Measurements from ENCODE around the gene SEMA6C.
"Not testable (repeated sequence)": the region's sequence is repeated elsewhere in the genome, so short reads cannot be mapped to it uniquely, and the experiment has no call there.

SEMA6C gene

GRCh38 chr1:151146412-151147131, at the start of gene SEMA6C:
Gene SEMA6C, minus strand, starts transcription at chr1:151146631. Its CDS starts 4,010 bp downstream, at chr1:151142621.
- DNase-seq = peak; percentile 88

- DNase-seq = not testable (repeated sequence)
These were observed 48.6 kb upstream of the SEMA6C start for GRCh38 chr1:151194894-151195594.

GRCh38 chr1:151193856-151194255, 47.4 kb upstream of the SEMA6C start:
- DNase-seq = no peak

GRCh38 chr1:151193304-151193703, 46.9 kb upstream of the SEMA6C start:
- DNase-seq = no peak

- DNase-seq = no peak
These were observed 45.6 kb upstream of the SEMA6C start for GRCh38 chr1:151192047-151192446.

GRCh38 chr1:151189637-151190445, 43.4 kb upstream of the SEMA6C start, which contains the start of gene VPS72:
Gene VPS72, minus strand, starts transcription at chr1:151190197. Its CDS starts 76 bp downstream, at chr1:151190121.
- peak; percentile 88 for DNase-seq

GRCh38 chr1:151188667-151189066, 42.2 kb upstream of the SEMA6C start:
- not testable (repeated sequence) for DNase-seq

GRCh38 chr1:151187205-151187604, 40.8 kb upstream of the SEMA6C start:
- no peak for DNase-seq

- DNase-seq = no peak
These were observed 37.8 kb upstream of the SEMA6C start for GRCh38 chr1:151184211-151184610.

GRCh38 chr1:151176514-151177045, 30.1 kb upstream of the SEMA6C start:
- no peak for DNase-seq

GRCh38 chr1:151175863-151176262, 29.4 kb upstream of the SEMA6C start, which contains the start of gene TMOD4:
Gene TMOD4, minus strand, starts transcription at chr1:151175981. Its CDS starts 1,106 bp downstream, at chr1:151174875.
- no peak for DNase-seq

GRCh38 chr1:151175041-151175741, 28.8 kb upstream of the SEMA6C start:
- no peak for DNase-seq

- no peak for DNase-seq
These were observed 24.8 kb upstream of the SEMA6C start for GRCh38 chr1:151171190-151171589.

- DNase-seq = no peak
These were observed 20.7 kb upstream of the SEMA6C start for GRCh38 chr1:151167116-151167515.

GRCh38 chr1:151166505-151166956, 20.1 kb upstream of the SEMA6C start:
- no peak for DNase-seq

- DNase-seq = peak; percentile 98
These were observed 19.5 kb upstream of the SEMA6C start, which contains the start of the genes LYSMD1 and SCNM1 for GRCh38 chr1:151165738-151166504. Gene LYSMD1, minus strand, starts transcription at chr1:151165902. Its CDS starts 644 bp downstream, at chr1:151165258. Gene SCNM1, plus strand, starts transcription at chr1:151166144. Its CDS starts 9 bp downstream, at chr1:151166153.

GRCh38 chr1:151165281-151165737, 18.9 kb upstream of the SEMA6C start:
- DNase-seq = no peak

- no peak for DNase-seq
These were observed 18.4 kb upstream of the SEMA6C start for GRCh38 chr1:151164732-151165280.

GRCh38 chr1:151159373-151159772, 12.9 kb upstream of the SEMA6C start:
- no peak for DNase-seq

GRCh38 chr1:151158751-151159251, 12.4 kb upstream of the SEMA6C start:
- DNase-seq = no peak

Data from CD4-positive, alpha-beta T cell treated with Interleukin-17A for 1 hour (primary cell).